Hematopoietic multipotent progenitor cell treated with erythropoietin and hydrocortisone succinate and interleukin-3 and kit ligand, for 15 days (in vitro differentiated cells): ENCODE results near the gene MYD88.
"Not testable (repeated sequence)": the region's sequence is repeated elsewhere in the genome, so short reads cannot be mapped to it uniquely, and the experiment has no call there.

Experiments
- DNase-seq: peaks from one replicate; pipeline ENCODE4 v3.0.0-alpha.2; 2015; ENCODE audit warnings: low spot score

MYD88 gene

DNA sequence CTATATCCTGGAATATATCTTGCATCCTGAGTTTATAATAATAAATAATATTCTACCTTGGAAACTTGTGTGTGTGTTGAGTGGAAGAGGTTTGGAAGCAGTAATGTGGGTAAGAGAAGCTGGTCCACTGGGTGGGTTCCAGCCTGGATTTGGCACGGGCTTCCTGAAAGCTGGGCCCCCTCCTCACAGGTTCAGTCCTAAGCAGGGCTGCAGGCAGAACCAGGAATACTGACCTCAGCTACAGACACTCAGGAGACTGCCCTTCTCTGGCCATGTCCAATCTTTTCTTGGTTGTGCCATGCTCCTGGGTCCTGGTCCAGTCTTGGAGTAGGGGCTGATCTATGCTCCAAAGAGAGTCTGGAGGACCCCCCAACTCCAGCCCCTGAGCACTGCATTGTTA lies 4.5 kb downstream of the MYD88 start:
- DNase-seq, result no peak

DNA sequence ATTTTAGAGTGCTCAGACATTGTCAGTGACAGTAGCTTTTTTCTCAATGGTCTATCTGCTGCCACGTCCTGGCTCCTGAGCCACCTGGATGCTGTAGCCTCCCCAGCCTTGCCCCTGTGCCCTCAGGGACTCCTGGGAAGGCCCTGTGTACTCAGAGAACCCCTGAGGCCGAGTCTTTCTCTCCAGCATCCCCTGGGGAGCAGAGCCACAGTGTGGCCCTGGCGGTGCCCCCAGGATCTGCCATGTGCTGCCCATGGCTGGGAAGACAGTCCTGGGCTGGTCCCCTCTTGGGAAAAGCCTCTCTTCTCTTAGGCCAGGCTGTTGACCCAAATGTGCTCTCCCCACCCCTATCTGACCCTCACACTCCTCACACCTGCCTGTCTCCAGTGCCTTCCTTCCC lies 5.0 kb downstream of the MYD88 start:
- DNase-seq, result no peak

DNA sequence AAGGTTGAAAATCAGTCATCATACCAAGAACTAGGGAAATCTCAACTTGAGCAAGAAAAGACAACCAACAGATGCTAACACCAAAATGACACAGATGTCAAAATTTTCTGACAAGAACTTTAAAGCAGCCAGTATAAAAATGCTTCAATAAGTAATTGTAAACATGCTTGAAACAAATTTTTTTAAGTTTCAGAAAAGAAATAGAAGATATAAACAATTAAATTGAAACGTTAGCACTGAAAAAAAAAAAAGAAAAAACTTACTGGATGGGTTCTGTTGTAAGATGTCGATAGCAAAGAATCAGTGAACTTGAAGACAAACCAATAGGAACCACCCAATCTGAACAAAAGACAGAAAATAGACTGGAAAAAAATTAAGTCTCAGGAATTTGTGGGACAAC lies 8.0 kb downstream of the MYD88 start:
- no peak for DNase-seq

DNA sequence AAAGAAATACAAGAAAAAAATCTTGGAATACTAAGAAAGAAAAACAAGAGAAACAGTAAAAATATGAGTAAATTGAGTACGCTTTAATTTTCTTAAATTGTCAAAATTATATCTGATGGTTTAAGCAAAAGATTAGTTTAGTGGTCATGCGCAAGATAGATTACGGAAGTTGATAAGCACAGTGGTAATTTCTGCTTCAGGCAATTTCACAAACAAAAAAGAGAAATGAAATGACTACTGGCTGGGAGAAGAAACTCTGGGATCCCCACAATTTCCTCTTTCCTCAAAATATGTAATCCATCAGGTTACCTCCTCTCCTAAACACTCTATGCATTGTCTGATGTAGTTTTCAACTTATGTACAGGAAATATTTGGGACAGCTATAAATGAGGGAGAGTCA lies 9.0 kb downstream of the MYD88 start:
- DNase-seq, result no peak

DNA sequence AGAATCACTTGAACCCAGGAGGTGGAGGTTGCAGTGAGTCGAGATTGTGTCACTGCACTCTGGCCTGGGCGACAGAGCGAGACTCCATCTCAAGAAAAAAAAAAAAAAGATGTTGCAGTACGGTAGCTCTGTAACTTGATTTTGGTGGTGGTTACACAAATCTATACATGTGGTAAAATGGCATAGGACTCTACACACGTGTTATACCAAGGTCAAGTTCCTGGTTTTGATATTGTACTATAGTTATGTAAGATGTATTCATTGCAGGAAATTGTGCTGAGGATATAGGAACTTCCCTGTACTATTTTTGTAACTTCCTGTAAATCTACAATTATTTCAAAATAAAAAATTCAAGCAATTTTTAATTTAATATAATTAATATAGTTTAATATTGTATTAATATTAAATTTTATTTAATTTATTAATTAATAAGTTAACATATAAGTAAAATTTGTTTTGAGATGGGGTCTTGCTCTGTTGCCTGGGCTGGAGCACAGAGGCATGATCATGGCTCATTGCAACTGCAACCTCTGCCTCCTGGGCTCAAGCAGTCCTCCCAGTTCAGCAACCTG lies 9.9 kb downstream of the MYD88 start:
- DNase-seq, result no peak

DNA sequence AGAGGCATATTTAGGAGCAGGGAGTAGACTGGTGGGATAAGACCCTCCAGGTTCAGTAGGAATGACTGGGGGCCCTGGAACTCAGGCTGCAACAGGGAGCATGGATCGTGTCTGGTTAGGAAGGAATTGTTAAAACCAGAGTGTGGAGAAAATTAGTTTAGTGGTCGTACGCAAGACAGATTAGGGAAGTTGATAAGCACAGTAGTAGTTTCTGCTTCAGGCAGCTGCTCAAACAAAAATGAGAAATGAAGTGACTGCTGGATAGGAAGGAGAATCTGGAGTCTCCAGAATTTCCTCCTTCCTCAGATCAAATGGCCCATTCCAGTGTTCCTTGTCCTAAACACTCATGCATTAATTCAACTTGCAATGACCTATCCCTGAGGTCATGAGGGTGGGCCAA lies 11.2 kb downstream of the MYD88 start:
- DNase-seq, result no peak

DNA sequence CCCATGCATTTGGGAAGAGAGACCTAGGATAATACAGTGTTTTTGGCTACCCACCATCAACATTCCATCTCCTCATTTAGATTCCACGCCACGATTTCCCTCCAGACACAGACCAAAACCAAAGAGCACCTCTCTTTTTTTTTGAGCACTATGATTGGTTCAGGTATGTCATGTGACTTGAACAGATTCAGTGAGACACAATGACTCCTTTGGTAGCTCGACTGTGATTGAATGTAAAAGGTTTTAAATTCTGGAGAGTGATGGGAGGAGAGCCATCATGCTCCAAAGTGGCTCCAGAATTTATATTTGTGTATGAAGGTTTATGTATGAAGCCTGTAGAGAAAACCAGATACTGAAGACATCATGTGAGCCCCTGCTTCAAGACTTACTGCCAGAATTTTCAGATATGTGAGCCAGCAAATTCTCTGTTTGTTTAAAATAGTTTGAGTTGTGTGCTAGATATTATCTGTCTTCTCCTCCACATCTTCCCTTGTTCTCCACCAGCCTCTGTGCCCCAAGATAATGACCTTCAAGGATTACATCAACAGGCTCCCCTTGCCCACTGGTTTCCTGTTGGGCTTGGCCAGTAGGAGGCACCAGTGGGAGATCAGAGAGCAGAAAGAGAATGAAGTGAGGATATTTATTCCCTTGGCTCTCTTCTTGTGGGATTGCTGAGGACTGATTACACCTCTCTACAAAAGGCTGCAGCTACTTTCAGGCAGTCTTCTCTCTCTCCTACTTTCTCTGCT lies 12.5 kb downstream of the MYD88 start:
- no peak for DNase-seq

DNA sequence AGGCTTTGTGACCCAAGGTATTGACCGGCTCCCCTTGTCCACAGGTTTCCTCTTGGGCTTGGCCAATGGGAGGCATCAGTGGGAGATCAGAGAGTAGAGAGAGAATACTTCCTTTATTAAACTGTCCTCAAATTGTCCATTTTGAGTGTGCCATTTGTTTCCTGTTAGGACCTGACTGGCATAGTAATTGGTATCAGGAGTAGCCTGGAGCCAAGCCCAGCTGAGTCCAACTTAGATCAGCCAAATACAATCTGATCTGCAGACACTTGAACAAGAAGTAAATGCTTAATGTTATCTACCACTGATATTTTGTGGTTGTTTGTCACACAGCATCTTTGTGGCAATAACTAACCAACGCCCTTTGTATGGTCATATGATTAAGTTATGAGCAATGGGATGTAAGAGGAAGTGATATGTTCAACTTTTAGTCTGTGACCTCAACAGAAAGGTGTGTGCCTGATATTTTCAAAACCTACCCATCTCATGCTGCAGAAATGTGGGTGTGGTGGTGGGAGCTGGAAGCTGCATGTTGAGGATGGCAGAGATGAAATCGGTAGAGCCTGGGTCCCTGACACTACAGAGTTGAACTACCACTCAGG lies 13.3 kb downstream of the MYD88 start:
- DNase-seq, result no peak

DNA sequence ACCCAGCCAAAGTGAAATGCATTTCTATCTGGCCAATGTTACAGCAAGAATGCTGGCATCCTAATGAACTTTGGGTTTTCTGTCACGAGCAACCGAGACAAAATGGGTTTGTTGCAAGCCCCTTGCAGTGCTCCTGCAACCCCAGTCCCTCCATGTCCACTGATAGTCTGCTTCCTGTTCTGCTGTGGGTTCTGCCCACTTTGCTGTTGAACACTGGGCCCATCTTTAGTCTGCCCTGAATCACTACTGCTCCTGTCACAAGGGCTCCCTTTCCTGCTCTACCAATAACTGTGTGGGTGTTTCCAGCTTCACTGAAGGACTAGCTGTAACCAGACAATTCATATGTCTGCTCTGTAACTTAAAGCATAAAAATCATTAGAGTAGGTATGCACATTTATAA lies 14.1 kb downstream of the MYD88 start:
- DNase-seq, result no peak

DNA sequence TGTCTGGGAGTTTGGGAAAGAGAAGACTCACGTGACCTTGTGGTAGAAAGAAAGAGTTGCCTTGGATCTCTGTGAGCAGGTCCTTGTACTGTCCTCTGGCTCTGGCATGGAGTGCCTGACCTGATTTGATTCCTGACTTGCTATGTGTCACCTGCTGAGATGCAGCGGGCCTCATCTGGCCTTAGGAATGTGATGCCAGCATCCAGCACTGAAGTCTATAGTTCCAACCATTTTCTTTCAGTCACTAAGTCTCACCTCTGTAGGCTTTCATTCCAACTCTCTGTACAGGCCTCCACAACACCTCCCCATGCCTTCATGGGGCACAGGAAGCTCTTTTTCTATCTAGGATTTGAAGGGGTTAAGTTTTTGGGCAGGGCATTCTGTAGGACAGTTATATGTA lies 14.8 kb downstream of the MYD88 start:
- no peak for DNase-seq

DNA sequence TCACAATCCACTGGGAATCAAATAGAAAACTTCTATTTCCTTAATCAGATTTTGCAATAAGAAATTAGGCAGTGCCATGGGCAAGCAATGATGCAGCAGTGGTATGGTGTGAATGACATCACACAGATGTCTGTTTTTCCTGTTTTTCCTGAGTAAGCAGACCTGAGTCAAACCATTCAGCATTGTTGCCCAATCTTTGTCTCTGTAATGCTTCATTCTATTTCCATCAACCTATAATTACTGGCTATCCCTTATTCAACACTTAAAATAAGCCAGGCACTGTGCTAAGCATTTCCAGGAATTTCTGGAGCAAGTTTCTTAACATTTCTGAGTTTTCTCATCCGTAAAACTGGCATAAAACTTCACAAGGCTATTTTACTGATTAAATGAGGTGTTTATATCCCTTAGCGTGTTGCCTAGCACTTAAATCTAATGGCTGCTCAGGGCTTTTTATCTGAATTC lies 15.6 kb downstream of the MYD88 start:
- no peak for DNase-seq

DNA sequence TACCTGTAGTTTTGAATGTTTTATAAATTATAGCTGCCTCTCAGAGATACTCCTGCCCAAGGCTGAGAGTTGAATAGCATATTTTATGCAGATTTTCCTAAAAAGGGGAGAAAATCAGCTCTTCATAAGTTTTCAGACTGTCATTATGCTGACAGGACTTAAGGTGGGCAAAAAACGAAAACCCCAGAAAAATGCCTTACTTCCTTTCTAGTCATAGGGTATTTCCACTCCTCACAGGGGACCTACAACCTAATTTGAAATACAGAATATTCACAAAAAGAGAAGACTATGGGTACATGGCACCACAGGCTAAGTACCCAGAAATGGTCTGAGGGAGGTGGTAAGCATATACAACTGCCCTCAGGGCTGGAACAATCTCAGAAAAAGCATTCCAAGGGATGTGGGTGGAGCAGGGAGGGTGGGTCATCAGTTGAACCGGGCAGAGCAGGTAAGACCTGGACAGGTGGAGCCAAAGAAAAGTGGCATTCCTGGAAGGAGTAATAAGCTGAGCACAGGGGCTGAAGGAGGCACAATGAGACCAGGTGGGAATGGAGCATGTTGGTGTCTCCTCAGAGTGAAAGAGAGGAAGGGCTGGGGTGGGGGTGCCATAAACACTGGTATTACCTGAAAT lies 16.3 kb downstream of the MYD88 start:
- DNase-seq, result no peak

DNA sequence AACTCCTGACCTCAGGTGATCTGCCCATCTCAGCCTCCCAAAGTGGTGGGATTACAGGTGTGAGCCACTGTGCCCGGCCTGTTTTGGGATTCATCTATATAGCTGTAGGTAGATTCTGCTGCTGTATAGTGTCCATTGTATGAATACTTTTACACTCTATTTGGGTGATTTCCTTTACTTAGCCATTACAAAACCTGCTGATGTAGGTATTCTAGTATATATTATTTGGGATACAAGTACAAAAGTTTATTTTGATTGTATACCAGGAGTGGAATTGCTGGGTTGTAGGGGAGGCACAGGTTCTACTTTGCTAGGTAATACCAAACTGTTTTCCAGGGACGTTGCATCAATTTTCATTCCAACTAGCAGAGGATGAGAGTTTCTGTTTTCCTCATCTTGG lies 17.4 kb downstream of the MYD88 start:
- DNase-seq, result no peak

DNA sequence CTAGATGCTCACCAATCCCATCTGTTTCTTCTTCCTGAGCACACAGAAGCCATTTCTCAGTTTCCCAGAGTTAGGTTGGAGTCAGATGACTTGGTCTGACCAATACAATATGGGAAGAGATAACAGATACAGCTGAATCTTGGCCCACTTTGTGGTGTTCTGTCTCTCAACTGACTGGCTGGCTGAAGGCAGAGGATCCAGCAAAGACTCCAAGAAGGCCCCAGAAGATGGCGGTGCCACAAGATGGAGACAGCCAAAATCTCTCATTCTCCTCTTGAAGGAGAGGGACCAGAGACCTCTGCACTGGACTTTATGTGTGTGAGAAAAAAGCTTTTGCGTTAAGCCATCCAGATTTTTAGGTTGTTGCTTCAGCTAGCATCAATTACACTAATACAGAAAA lies 18.7 kb downstream of the MYD88 start:
- no peak for DNase-seq

DNA sequence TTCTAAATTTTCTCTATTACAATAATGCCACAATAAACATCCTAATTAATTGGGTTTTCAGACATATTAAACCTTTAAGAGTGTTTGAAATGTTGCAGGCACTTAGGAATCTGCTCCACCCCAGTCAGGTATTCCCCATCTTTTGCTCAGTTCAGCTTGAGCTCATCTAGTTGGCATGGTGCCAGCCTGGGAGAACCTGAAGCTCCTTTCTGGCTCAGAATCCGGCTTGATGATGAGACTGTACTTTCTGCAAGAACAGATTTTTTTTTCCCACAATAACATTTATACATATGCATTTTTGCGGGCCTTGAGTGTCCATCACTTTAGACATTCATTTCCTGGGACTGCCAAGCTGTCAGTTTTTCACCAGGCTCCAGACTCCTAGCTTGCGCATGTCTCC lies 19.1 kb downstream of the MYD88 start:
- DNase-seq, result no peak

DNA sequence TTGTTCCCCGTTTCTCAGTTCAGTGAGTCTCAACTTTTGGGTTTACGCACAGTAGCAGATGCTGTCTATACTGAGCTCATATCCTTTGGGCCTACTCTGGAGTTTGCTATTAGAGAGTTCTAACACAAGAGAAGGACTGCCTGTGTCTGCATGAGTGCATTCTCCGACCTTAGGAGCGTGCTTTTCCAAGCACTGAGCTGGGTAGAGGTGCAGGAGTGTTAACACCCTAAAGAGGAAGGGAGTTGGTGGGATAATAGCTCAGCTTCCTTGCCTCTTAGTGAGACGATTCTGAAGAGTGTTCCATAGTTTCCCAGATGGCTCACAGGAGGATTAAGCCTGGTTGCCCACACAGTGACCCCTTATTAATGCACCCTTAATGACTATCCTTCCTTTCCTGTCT lies 20.0 kb downstream of the MYD88 start:
- DNase-seq, result no peak

DNA sequence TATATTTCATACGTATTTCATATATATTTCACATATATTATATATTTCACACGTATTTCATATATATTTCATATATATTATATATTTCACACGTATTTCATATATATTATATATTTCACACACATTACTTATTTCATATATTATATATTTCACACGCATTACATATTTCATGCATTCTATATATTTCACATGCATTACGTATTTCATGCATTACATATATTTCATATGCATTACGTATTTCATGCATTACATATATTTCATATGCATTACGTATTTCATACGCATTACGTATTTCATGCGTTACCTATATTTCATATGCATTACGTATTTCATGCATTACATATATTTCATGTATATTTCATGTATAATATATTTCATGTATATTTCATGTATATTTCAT lies 22.2 kb downstream of the MYD88 start:
- DNase-seq, result not testable (repeated sequence)

DNA sequence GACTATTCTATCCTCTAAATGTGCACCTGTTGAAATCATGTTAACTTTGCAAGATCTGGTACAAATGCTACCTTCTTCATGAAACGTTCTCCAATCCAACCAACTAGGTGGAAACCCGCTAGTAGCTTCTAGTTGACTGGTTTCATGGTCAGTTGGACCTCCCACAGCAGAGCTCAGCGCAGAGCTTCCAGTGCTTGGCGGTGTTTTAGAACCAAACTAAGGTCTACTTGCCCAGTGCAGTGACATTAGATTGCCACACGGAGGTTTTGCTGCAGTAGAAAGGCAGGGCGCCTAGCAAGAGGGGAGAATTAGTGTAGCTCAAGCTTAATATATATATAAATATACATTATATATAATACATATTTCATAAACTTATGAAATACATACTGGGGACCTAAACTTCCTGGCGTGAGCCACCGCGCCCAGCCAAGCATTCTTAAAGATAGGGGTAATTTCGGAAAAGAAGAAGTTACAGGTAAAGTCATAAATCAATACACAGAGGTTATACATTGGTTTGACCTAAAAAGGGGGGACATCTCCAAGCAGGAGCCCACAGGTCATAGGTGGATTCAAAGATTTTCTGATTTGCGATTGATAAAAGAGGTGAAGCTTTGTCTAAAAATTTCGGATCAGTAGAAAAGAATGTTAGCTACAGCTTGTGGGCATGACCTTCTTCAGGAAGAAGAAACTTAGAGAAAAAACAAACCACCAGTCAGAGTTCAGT lies 24.8 kb downstream of the MYD88 start:
- DNase-seq, result peak; percentile 47

DNA sequence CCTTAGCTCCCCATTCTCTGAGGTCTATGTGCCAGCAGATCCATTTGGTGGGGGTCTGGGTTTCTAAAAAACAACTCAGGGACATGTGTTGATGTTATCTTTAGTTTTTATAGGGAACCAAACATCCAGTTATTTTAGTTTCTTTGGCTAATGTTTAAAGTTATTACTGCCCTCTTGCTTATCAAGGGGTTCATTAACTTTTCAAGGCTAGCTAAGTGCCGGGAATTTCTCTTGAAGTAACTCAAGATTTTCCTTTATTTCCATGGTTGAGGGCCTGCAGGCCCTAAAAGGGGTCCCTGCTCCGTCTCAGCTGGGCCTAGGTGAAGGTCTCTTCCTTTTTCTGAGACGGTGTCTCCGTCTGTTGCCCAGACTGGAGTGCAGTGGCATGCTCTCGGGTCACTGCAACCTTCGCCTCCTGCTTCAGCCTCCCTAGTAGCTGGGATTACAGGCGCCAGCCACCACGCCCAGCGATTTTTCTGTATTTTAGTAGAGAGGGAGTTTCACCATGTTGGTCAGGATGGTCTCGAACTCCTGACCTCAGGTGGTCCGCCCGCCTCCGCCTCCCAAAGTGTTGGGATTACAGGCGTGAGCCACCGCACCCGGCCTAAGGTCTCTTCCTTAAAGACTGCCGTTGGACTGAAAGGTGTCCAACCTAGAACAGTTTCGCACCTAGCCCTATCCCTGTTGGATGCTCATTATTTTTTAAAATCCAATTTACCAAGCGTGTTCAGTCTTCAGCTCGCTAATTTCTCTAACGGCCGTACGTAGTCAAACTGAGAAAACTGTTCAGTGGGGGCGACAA lies 25.6 kb downstream of the MYD88 start:
- no peak for DNase-seq

DNA sequence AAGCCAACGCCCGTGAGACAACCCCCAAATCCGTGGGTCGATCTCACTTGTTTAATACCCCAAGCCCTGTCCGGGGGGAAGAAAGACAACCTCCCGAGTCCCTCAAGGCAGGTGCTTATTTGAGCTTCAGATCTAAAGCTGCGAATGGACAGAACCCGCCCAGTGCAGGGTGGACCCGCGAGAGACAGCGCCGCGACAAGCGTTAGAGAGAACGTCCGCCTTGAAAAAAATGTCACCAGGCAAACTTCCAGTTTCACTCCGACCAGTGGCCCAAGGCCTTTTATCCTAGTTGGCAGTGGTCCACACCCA lies 26.1 kb downstream of the MYD88 start:
- no peak for DNase-seq

DNA sequence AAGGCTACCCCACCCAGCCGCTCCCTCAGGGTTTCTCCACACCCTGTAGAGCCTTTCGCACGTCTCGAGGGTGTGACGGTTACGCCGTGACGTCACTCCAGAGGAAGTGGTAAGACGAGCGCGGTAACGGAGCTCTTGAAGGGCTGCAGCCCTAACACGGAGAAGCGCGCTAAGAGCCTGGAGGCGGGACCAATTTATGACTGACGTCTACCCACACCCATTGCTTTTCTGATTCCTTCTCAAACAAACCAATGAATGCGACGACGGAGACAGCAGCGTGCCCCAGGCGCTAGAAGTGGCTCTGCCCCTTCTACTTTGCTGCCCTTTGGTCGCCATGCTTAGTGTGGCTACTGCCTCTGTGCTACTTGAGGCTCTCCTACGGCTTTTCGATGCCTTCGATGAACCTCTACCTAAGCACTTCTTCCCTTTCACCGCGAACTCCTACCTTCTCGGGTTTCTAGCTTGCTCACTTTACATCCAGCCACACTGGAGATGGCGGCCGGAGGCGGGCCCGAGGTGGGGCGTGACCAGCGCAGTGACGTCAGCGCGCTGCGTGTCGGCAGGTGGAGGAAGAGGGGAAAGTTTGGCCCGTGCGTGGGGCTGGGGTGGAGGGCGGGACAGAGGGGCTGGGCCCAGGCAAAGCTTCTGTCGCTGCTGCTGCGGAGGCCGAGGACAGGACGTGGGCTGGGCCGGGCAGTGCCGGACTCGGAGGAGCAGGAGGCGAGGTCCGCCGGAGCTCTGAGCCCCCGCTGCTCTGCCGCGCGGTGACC lies 26.7 kb downstream of the MYD88 start, which contains the start of gene OXSR1:
TSS of gene OXSR1 (plus strand) at position 586 of the 770 bp plus-strand sequence. CDS start 340 bp downstream, outside the sequence.
- peak; percentile 100 for DNase-seq
